ENCODE results near the gene UTP20.

Gene UTP20

DNA sequence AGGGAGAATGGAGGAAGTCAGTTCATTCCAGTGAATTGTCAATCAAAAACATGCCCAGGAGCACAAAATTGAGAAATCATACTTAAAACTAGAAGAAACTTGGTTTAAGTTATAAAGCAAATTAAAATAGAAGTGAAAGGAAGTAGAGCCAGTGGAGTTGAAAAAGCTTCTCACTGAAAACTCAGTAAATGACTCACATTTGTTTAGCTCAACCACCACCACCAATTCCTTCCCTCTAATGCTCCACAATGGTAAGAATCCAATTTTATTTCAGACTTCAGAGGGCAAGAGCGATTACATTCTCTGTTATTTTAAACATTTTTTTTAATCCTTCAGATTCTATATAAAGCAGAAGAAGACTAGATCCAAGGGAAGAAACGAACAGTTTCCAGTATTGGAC, 19.4 kb downstream of the UTP20 start:
- Histone ChIP-seq H3K36me3 (ENCODE audit: control insufficient read depth in 1 of 2, insufficient read depth in 2 of 2, low read length in 2 of 2) (peaks cover 9 to 14% of the 10 kb centered on the region in 2 experiments), H3K4me2 (ENCODE audit: low read length) (no peak overlapping the region), H2BK120ac (ENCODE audit: insufficient read depth, low read length, poor library complexity) (no peak overlapping the region), H3K27ac (ENCODE audit: low read depth, low read length) (no peak overlapping the region), H2AK5ac (ENCODE audit: low read length) (no peak overlapping the region), H3K4me3 (ENCODE audit: low read depth, low read length) (no peak overlapping the region), H2AFZ (ENCODE audit: insufficient read depth, low read length, poor library complexity) (no peak overlapping the region), H3K79me2 (ENCODE audit: control insufficient read depth, insufficient read depth, low read length, poor library complexity) (no peaks in the 10 kb centered on the region), H2BK5ac (ENCODE audit: low read depth, low read length, poor library complexity) (no peak overlapping the region), H3K18ac (ENCODE audit: low read length) (no peak overlapping the region), H3K14ac (ENCODE audit: low read length) (no peak overlapping the region), H3K4me1 (ENCODE audit: control insufficient read depth in 1 of 2, insufficient read depth in 2 of 2, low read length in 2 of 2) (peaks cover 0 to 4% of the 10 kb centered on the region in 2 experiments), H3K9me3 (ENCODE audit: insufficient read depth, low read depth, low read length) (no peaks in the 10 kb centered on the region), H4K8ac (ENCODE audit: low read depth, low read length) (no peak overlapping the region), H3K4ac (ENCODE audit: low read depth, low read length) (no peak overlapping the region), H2BK12ac (ENCODE audit: low read length) (no peak overlapping the region), H3K79me1 (ENCODE audit: low read length) (peaks cover 1% of the 10 kb centered on the region), H4K12ac (ENCODE audit: low read depth, low read length) (no peak overlapping the region), H3K23ac (ENCODE audit: low read length) (no peak overlapping the region), H4K91ac (ENCODE audit: low read depth, low read length) (no peak overlapping the region), H3K9ac (ENCODE audit: low read length) (no peak overlapping the region), H3K27me3 (ENCODE audit: insufficient read depth, low read length) (no peaks in the 10 kb centered on the region)
- no CpG with 5 or more reads among the region's 2 CpGs for WGBS (ENCODE audit: extremely low coverage, insufficient coverage, insufficient read length)
- no peak for DNase-seq

DNA sequence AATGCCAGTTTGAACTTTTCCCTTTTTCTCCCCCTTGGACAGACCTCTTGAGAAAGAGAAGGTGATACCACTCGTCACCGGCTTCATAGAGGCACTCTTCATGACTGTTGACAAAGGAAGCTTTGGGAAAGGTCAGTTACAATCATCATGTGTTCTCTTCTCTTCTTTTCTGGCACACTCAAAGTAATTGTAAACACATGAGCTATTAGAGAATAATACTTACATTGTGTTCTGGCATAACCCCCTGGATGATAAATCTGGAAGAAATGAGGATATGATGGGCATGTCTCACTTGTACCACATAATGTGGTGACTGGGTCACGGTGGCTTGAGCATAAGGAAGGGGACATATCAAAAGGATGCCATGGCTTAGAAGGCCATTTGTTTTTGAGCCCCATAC, 20.0 kb downstream of the UTP20 start:
- peaks cover 9 to 16% of the 10 kb centered on the region in 2 experiments for H3K36me3 ChIP-seq (ENCODE audit: control insufficient read depth in 1 of 2, insufficient read depth in 2 of 2, low read length in 2 of 2)
- no peak overlapping the region for H4K12ac ChIP-seq (ENCODE audit: low read depth, low read length)
- no peak overlapping the region for H2BK12ac ChIP-seq (ENCODE audit: low read length)
- no peak overlapping the region for H3K23ac ChIP-seq (ENCODE audit: low read length)
- DNase-seq = no peak
- H2AK5ac ChIP-seq (ENCODE audit: low read length) = no peak overlapping the region
- no peaks in the 10 kb centered on the region for H3K79me2 ChIP-seq (ENCODE audit: control insufficient read depth, insufficient read depth, low read length, poor library complexity)
- peaks cover 1% of the 10 kb centered on the region for H3K79me1 ChIP-seq (ENCODE audit: low read length)
- no peak overlapping the region for H3K4ac ChIP-seq (ENCODE audit: low read depth, low read length)
- H3K18ac ChIP-seq (ENCODE audit: low read length) = no peak overlapping the region
- H2AFZ ChIP-seq (ENCODE audit: insufficient read depth, low read length, poor library complexity) = no peak overlapping the region
- no peak overlapping the region for H3K14ac ChIP-seq (ENCODE audit: low read length)
- no peak overlapping the region for H4K8ac ChIP-seq (ENCODE audit: low read depth, low read length)
- H3K9me3 ChIP-seq (ENCODE audit: insufficient read depth, low read depth, low read length) = no peaks in the 10 kb centered on the region
- no peak overlapping the region for H3K4me3 ChIP-seq (ENCODE audit: low read depth, low read length)
- H2BK120ac ChIP-seq (ENCODE audit: insufficient read depth, low read length, poor library complexity) = no peak overlapping the region
- no peak overlapping the region for H3K27ac ChIP-seq (ENCODE audit: low read depth, low read length)
- no peaks in the 10 kb centered on the region for H3K27me3 ChIP-seq (ENCODE audit: insufficient read depth, low read length)
- H4K91ac ChIP-seq (ENCODE audit: low read depth, low read length) = no peak overlapping the region
- H3K9ac ChIP-seq (ENCODE audit: low read length) = no peak overlapping the region
- peaks cover 0 to 4% of the 10 kb centered on the region in 2 experiments for H3K4me1 ChIP-seq (ENCODE audit: control insufficient read depth in 1 of 2, insufficient read depth in 2 of 2, low read length in 2 of 2)
- WGBS (ENCODE audit: extremely low coverage, insufficient coverage, insufficient read length) = no CpG with 5 or more reads among the region's 3 CpGs
- no peak overlapping the region for H3K4me2 ChIP-seq (ENCODE audit: low read length)
- H2BK5ac ChIP-seq (ENCODE audit: low read depth, low read length, poor library complexity) = no peak overlapping the region

GRCh38 chr12:101302741-101303140, 22.8 kb downstream of the UTP20 start:
- 100% methylated on average over 2 of the region's 4 CpGs for WGBS (ENCODE audit: extremely low coverage, insufficient coverage, insufficient read length)
- Histone ChIP-seq H2BK5ac (ENCODE audit: low read depth, low read length, poor library complexity) (no peak overlapping the region), H3K79me2 (ENCODE audit: control insufficient read depth, insufficient read depth, low read length, poor library complexity) (no peaks in the 10 kb centered on the region), H3K27me3 (ENCODE audit: insufficient read depth, low read length) (no peaks in the 10 kb centered on the region), H3K4ac (ENCODE audit: low read depth, low read length) (no peak overlapping the region), H3K23ac (ENCODE audit: low read length) (no peak overlapping the region), H3K4me1 (ENCODE audit: control insufficient read depth in 1 of 2, insufficient read depth in 2 of 2, low read length in 2 of 2) (peaks cover 0 to 4% of the 10 kb centered on the region in 2 experiments), H4K91ac (ENCODE audit: low read depth, low read length) (no peak overlapping the region), H3K18ac (ENCODE audit: low read length) (no peak overlapping the region), H2AK5ac (ENCODE audit: low read length) (no peak overlapping the region), H3K4me2 (ENCODE audit: low read length) (no peak overlapping the region), H4K12ac (ENCODE audit: low read depth, low read length) (no peak overlapping the region), H3K36me3 (ENCODE audit: control insufficient read depth in 1 of 2, insufficient read depth in 2 of 2, low read length in 2 of 2) (peaks cover 8 to 17% of the 10 kb centered on the region in 2 experiments), H2AFZ (ENCODE audit: insufficient read depth, low read length, poor library complexity) (no peak overlapping the region), H2BK120ac (ENCODE audit: insufficient read depth, low read length, poor library complexity) (no peak overlapping the region), H3K14ac (ENCODE audit: low read length) (no peak overlapping the region), H4K8ac (ENCODE audit: low read depth, low read length) (no peak overlapping the region), H3K4me3 (ENCODE audit: low read depth, low read length) (no peak overlapping the region), H3K27ac (ENCODE audit: low read depth, low read length) (no peak overlapping the region), H3K79me1 (ENCODE audit: low read length) (peaks cover 1% of the 10 kb centered on the region), H2BK12ac (ENCODE audit: low read length) (no peak overlapping the region), H3K9ac (ENCODE audit: low read length) (no peak overlapping the region), H3K9me3 (ENCODE audit: insufficient read depth, low read depth, low read length) (no peaks in the 10 kb centered on the region)
- no peak for DNase-seq

- no peak overlapping the region for H3K9ac ChIP-seq (ENCODE audit: low read length)
- H3K9me3 ChIP-seq (ENCODE audit: insufficient read depth, low read depth, low read length) = no peaks in the 10 kb centered on the region
- H3K14ac ChIP-seq (ENCODE audit: low read length) = no peak overlapping the region
- DNase-seq = no peak
- no peak overlapping the region for H3K4me3 ChIP-seq (ENCODE audit: low read depth, low read length)
- WGBS (ENCODE audit: extremely low coverage, insufficient coverage, insufficient read length) = no CpG with 5 or more reads among the region's 2 CpGs
- no peak overlapping the region for H2BK12ac ChIP-seq (ENCODE audit: low read length)
- no peaks in the 10 kb centered on the region for H3K79me1 ChIP-seq (ENCODE audit: low read length)
- H3K4ac ChIP-seq (ENCODE audit: low read depth, low read length) = no peak overlapping the region
- H4K91ac ChIP-seq (ENCODE audit: low read depth, low read length) = no peak overlapping the region
- no peak overlapping the region for H3K23ac ChIP-seq (ENCODE audit: low read length)
- no peak overlapping the region for H3K18ac ChIP-seq (ENCODE audit: low read length)
- H2AFZ ChIP-seq (ENCODE audit: insufficient read depth, low read length, poor library complexity) = no peak overlapping the region
- no peak overlapping the region for H2BK5ac ChIP-seq (ENCODE audit: low read depth, low read length, poor library complexity)
- H3K27me3 ChIP-seq (ENCODE audit: insufficient read depth, low read length) = no peaks in the 10 kb centered on the region
- no peaks in the 10 kb centered on the region for H3K79me2 ChIP-seq (ENCODE audit: control insufficient read depth, insufficient read depth, low read length, poor library complexity)
- H2AK5ac ChIP-seq (ENCODE audit: low read length) = no peak overlapping the region
- H3K4me2 ChIP-seq (ENCODE audit: low read length) = no peak overlapping the region
- H3K36me3 ChIP-seq (ENCODE audit: control insufficient read depth in 1 of 2, insufficient read depth in 2 of 2, low read length in 2 of 2) = peaks cover 10 to 21% of the 10 kb centered on the region in 2 experiments
- no peak overlapping the region for H2BK120ac ChIP-seq (ENCODE audit: insufficient read depth, low read length, poor library complexity)
- no peak overlapping the region for H4K8ac ChIP-seq (ENCODE audit: low read depth, low read length)
- H3K27ac ChIP-seq (ENCODE audit: low read depth, low read length) = no peak overlapping the region
- H4K12ac ChIP-seq (ENCODE audit: low read depth, low read length) = no peak overlapping the region
- no peaks in the 10 kb centered on the region for H3K4me1 ChIP-seq (ENCODE audit: control insufficient read depth in 1 of 2, insufficient read depth in 2 of 2, low read length in 2 of 2)
These were observed 25.4 kb downstream of the UTP20 start for GRCh38 chr12:101305226-101305779.

All from trophoblast cell (in vitro differentiated cells and primary cell).